Transverse colon (tissue), 4 donors: Measurements from ENCODE around the gene OAS3. TPM values are rescaled to one million over a fixed set of nuclear protein-coding genes. Genes with fewer than 3 reads are reported as not detected.

ENCODE experiments used
- DNase-seq: peaks from one replicate; pipeline ENCODE4 v3.0.0-alpha.2; 2019
- H3K27ac ChIP-seq, 4 donors: fragments of 200-600 bp; sonication (generic); 2 replicates each; pipeline ENCODE4 v1.5.1; 2016 to 2018; ENCODE audit warnings: inconsistent platforms in 4 of 4
- H3K27me3 ChIP-seq: fragments of 200-600 bp; sonication (generic); 2 replicates; pipeline ENCODE4 v1.5.1; 2017; ENCODE audit warnings: inconsistent platforms
- H3K36me3 ChIP-seq, 4 donors: fragments of 200-600 bp; sonication (generic); 2 replicates each; pipeline ENCODE4 v1.5.1; 2017 to 2019; ENCODE audit warnings: inconsistent platforms in 4 of 4
- H3K4me1 ChIP-seq, 4 donors: fragments of 200-600 bp; sonication (generic); 2 replicates each; pipeline ENCODE4 v1.5.1; 2017 to 2020; ENCODE audit warnings: inconsistent platforms in 4 of 4
- H3K4me3 ChIP-seq, 4 donors: fragments of 200-600 bp; sonication (generic); 1 replicate in 1 of 4; 2 replicates in 3 of 4; pipeline versions ENCODE4 v1.5.1 to v1.6.1; 2017 to 2019; ENCODE audit warnings: inconsistent platforms in 4 of 4
- H3K9me3 ChIP-seq, 2 donors: fragments of 200-600 bp; sonication (generic); 2 replicates each; pipeline ENCODE4 v1.5.1; 2017 to 2019; ENCODE audit warnings: inconsistent platforms in 2 of 2
- EP300 ChIP-seq: sonication (generic); formaldehyde crosslinking; IDR thresholded peaks from one replicate; pipeline ENCODE4 v1.6.1; 2017; ENCODE audit warnings: antibody characterized with exemption, low read depth
- POLR2A ChIP-seq: fragments of 450-650 bp; IDR thresholded peaks from one replicate; pipeline ENCODE4 v1.6.1; 2016; ENCODE audit warnings: antibody characterized with exemption, mild to moderate bottlenecking, moderate library complexity
- POLR2AphosphoS5 ChIP-seq, 3 donors: sonication (generic); formaldehyde crosslinking; IDR thresholded peaks; one replicate each; pipeline ENCODE4 v1.6.1; 2016; ENCODE audit warnings: antibody characterized with exemption in 3 of 3
- WGBS, 2 donors: methylation state at CpG; one replicate each; pipeline ENCODE4 v1.1.5; 2018; ENCODE audit warnings: low coverage in 1 of 2; 5-methylcytosine and 5-hydroxymethylcytosine counted together
- in situ Hi-C, 4 donors: fragments of 200-750 bp; cut with MboI; loops; one replicate each; pipeline versions ENCODE4 v1.15.0 to v1.15.1; 2017; ENCODE audit warnings: low sequenced_read_pairs in 3 of 4, low pct_ligation_motif_present in 1 of 4, low pct_unique_long_range_greater_than_20kb in 1 of 4
- intact Hi-C: fragments of 100-400 bp; cut with DNase I; formaldehyde crosslinking; loops from one replicate; pipeline ENCODE4 v1.15.1; 2023; ENCODE audit warnings: low total_unique reads
- total RNA-seq, 4 donors: library from RNA; depleted of rRNA; stranded (reverse); fragments of >200 nt; gene quantifications; one replicate each; pipeline ENCODE4 v1.1.0, GENCODE V29; 2016
- TF ChIP-seq, protein P1 (sequence below), 5 experiments: fragments of 200-600 bp in 3 of 5; fragments of 450-650 bp in 2 of 5; sonication (generic) in 3 of 5; IDR thresholded peaks; 1 replicate in 2 of 5; 2 replicates in 3 of 5; pipeline ENCODE4 v1.5.1; 2016 to 2017; ENCODE audit warnings: antibody characterized with exemption in 5 of 5, inconsistent platforms in 3 of 5, mild to moderate bottlenecking in 2 of 5, moderate library complexity in 1 of 5

Gene OAS3
- total RNA-seq, 4 donors from 2014 or later: 6.2 to 17.6 (median 12.4) TPM

DNA sequence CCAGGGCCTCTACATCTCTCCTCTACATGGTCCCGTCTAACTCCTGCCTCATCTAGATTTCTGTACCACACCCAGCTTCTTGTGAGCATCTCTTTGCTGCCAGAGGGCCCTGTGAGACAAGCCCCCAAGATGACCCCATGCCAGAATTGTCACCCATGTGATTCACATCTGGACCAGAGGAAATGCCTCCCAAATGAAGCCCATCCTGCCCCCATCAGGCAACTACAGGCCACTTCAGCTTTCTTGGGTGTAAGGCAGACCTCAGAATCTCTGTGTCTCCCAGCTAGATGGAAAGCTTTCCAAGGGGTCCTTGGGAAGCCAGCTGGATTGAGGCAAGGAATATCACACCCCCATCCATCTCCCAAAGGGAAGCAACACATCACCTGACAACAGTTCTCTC is 9.3 kb upstream of the OAS3 start:
- Histone ChIP-seq H3K4me1 (peaks cover 4 to 33% (median 14%) of the 10 kb centered on the region in 4 donors), H3K27ac (no peak overlapping the region), H3K4me3 (no peak overlapping the region), H3K9me3 (no peaks in the 10 kb centered on the region), H3K36me3 (no peaks in the 10 kb centered on the region), H3K27me3 (no peaks in the 10 kb centered on the region)
- TF ChIP-seq POLR2AphosphoS5 (IDR thresholded peaks at IDR 0.05) (no peak), EP300 (no peak), POLR2A (no peak)
- TF ChIP-seq, protein P1, sequence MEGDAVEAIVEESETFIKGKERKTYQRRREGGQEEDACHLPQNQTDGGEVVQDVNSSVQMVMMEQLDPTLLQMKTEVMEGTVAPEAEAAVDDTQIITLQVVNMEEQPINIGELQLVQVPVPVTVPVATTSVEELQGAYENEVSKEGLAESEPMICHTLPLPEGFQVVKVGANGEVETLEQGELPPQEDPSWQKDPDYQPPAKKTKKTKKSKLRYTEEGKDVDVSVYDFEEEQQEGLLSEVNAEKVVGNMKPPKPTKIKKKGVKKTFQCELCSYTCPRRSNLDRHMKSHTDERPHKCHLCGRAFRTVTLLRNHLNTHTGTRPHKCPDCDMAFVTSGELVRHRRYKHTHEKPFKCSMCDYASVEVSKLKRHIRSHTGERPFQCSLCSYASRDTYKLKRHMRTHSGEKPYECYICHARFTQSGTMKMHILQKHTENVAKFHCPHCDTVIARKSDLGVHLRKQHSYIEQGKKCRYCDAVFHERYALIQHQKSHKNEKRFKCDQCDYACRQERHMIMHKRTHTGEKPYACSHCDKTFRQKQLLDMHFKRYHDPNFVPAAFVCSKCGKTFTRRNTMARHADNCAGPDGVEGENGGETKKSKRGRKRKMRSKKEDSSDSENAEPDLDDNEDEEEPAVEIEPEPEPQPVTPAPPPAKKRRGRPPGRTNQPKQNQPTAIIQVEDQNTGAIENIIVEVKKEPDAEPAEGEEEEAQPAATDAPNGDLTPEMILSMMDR (IDR thresholded peaks at IDR 0.05): no peak
- no peak for DNase-seq
- intact Hi-C loops: no loop called here
- WGBS, 2 donors: 94% methylated on average over 1 of the region's 1 CpG; no CpG with 5 or more reads in 1 of the 2 donors
- in situ Hi-C loops: no loop called here

DNA sequence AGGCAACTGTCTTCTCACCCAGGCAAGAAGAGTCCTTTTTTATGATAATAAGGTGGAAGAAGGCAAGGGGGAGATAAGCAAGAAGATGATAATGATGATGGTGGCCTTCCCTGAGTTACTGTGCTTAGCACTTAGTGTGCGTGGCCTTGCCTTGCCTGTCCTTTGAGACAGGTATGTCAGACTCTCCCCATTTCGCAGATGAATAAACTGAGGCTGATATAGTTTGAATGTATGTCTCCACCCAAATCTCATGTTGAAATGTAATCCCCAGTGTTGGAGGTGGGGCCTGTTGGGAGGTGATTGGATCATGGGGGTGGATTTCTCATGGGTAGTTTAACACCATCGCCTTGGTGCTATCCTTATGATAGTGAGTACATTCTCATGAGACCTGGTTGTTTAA is 8.6 kb upstream of the OAS3 start:
- no peaks in the 10 kb centered on the region for H3K27me3 ChIP-seq
- H3K36me3 ChIP-seq: no peaks in the 10 kb centered on the region
- peaks cover under 1 to 25% (median 10%) of the 10 kb centered on the region in 4 donors for H3K4me1 ChIP-seq
- intact Hi-C loops: no loop called here
- no peak for DNase-seq
- H3K4me3 ChIP-seq: no peak overlapping the region
- H3K9me3 ChIP-seq: no peaks in the 10 kb centered on the region
- TF ChIP-seq EP300 (no peak), POLR2A (no peak), POLR2AphosphoS5 (IDR thresholded peaks at IDR 0.05) (no peak)
- TF ChIP-seq, protein P1 (IDR thresholded peaks at IDR 0.05): no peak
- 96% methylated on average over 3 of the region's 3 CpGs; no CpG with 5 or more reads in 1 of the 2 donors for WGBS, 2 donors
- no peak overlapping the region for H3K27ac ChIP-seq
- in situ Hi-C loops: no loop called here

DNA sequence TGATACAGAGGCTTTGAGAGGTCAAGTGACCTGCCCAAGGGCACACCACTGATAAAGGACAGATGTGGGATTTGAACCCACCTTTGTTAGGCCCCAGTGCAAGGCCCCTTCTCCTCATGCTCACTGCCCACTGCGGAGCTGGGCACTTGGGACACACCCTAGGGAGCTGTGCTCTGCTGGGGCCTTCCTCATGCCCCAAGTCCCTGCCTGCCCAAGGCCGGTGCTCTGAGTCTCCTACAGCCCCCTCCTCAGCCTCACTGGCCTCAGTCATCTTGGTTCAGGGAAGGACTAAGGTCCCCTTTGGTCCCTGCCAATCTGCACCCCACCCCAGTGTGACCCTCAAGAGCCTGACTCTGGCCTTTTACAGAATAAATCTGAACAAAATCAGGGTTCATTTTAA is 7.9 kb upstream of the OAS3 start:
- DNase-seq: no peak
- peaks cover 0 to 19% (median 5%) of the 10 kb centered on the region in 4 donors for H3K4me1 ChIP-seq
- intact Hi-C loops (no loop called here), in situ Hi-C loops (no loop called here)
- no peak overlapping the region for H3K4me3 ChIP-seq
- TF ChIP-seq EP300: no peak
- no peak for TF ChIP-seq POLR2AphosphoS5 (IDR thresholded peaks at IDR 0.05)
- no peak for TF ChIP-seq POLR2A
- TF ChIP-seq, protein P1 (IDR thresholded peaks at IDR 0.05): no peak
- no peaks in the 10 kb centered on the region for H3K27me3 ChIP-seq
- no peaks in the 10 kb centered on the region for H3K9me3 ChIP-seq
- 94 to 100% methylated on average over 1 to 2 of the region's 2 CpGs for WGBS, 2 donors
- no peaks in the 10 kb centered on the region for H3K36me3 ChIP-seq
- no peak overlapping the region for H3K27ac ChIP-seq

DNA sequence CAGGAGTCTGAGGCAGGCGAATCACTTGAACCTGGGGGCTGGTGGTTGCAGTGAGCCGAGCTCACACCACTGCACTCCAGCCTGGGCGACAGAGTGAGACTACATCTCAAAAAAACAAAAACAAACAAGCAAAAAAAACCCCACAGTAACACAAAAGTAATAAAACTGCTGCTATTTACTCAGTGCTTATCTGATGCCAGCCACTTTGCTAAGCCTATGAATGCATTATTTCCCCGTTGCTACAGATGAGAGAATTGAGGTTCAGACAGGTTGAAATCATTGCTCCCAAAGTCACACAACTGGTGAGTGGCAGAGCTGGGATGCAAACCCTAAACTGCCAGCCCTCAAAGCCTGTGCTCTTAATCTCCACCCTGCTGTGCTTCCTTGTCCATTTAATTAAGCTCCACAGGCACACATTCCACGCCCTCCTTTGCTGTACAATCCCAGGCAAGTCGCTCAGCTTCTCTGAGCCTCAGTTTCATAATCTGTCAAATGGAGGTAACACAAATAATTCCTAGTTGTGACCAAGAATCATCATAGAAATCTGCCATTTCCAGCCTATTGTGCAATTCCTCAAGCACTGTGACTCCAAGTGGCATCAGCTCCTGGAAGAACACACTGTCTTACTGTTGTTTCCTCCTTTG is 5.7 kb upstream of the OAS3 start:
- Histone ChIP-seq H3K27me3 (no peaks in the 10 kb centered on the region), H3K36me3 (no peaks in the 10 kb centered on the region), H3K27ac (no peak overlapping the region), H3K4me3 (no peak overlapping the region), H3K4me1 (peaks cover 0 to 11% (median 0%) of the 10 kb centered on the region in 4 donors), H3K9me3 (no peaks in the 10 kb centered on the region)
- TF ChIP-seq POLR2AphosphoS5 (IDR thresholded peaks at IDR 0.05) (no peak), POLR2A (no peak), EP300 (no peak)
- WGBS, 2 donors: 40 to 50% methylated on average over 1 to 6 of the region's 6 CpGs
- DNase-seq: no peak
- intact Hi-C loops: no loop called here
- in situ Hi-C loops: no loop called here

DNA sequence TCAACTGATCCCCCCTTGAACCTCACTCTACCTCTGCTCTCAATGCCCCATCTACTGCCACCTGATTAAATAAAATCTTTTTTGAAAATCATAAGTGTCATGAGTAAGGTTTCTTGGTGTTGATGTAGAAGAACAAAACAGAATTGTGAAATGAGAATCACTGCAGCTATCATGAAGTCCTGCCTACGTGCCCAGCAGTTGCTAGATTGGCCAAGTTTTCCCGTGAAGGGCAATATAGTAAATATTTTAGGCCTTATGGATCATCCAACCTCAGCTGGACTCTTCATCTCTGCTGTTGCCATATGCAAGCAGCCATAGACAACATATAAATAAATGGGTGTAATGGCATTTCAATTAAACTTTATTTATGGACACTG is 5.2 kb upstream of the OAS3 start:
- no peak for TF ChIP-seq POLR2AphosphoS5 (IDR thresholded peaks at IDR 0.05)
- TF ChIP-seq POLR2A: no peak
- TF ChIP-seq EP300: no peak
- TF ChIP-seq, protein P1 (IDR thresholded peaks at IDR 0.05): no peak
- Histone ChIP-seq H3K9me3 (no peaks in the 10 kb centered on the region), H3K36me3 (no peaks in the 10 kb centered on the region), H3K27me3 (no peaks in the 10 kb centered on the region), H3K4me1 (peaks cover 0 to 11% (median 0%) of the 10 kb centered on the region in 4 donors), H3K27ac (no peak overlapping the region), H3K4me3 (no peak overlapping the region)
- WGBS, 2 donors: 62 to 64% methylated on average over 2 of the region's 2 CpGs
- no peak for DNase-seq
- intact Hi-C loops (no loop called here), in situ Hi-C loops (no loop called here)
